Upper lobe of left lung (tissue), 6 donors: ENCODE data around the gene DIS3. TPM values are rescaled to one million over a fixed set of nuclear protein-coding genes. Genes with fewer than 3 reads are reported as not detected.
A peak's percentile ranks its signal among the peaks of the same experiment; 100 is the strongest.
"Not testable (repeated sequence)": the region's sequence is repeated elsewhere in the genome, so short reads cannot be mapped to it uniquely, and the experiment has no call there.

ENCODE experiments used
- ATAC-seq, 2 donors: fragments of 200-7000 bp; cut with Tn5 transposase; one replicate each; pipeline ENCODE4 v1.9.1; 2022; ENCODE audit warnings: mild to moderate bottlenecking in 2 of 2, moderate library complexity in 2 of 2; ENCODE audit not compliant: low FRiP score in 2 of 2
- DNase-seq, 2 donors: peaks; one replicate each; pipeline ENCODE4 v3.0.0-alpha.2; 2019 to 2020
- H3K27ac ChIP-seq, 4 donors: fragments of 200-600 bp; sonication (generic); one replicate each; pipeline ENCODE4 v1.5.1; 2016 to 2019
- H3K27me3 ChIP-seq, 4 donors: fragments of 200-600 bp; sonication (generic); one replicate each; pipeline ENCODE4 v1.5.1; 2017 to 2019
- H3K36me3 ChIP-seq, 4 donors: fragments of 200-600 bp; sonication (generic); one replicate each; pipeline ENCODE4 v1.5.1; 2016 to 2019
- H3K4me1 ChIP-seq, 4 donors: fragments of 200-600 bp; sonication (generic); one replicate each; pipeline ENCODE4 v1.5.1; 2018 to 2019
- H3K4me3 ChIP-seq, 4 donors: fragments of 200-600 bp; sonication (generic); one replicate each; pipeline ENCODE4 v1.5.1; 2017 to 2019; ENCODE audit warnings: mild to moderate bottlenecking in 2 of 4, moderate library complexity in 1 of 4
- H3K9me3 ChIP-seq, 4 donors: fragments of 200-600 bp; sonication (generic); one replicate each; pipeline ENCODE4 v1.5.1; 2018 to 2019
- EP300 ChIP-seq, 4 donors: sonication (generic); formaldehyde crosslinking; IDR thresholded peaks; one replicate each; pipeline ENCODE4 v1.5.1; 2017; ENCODE audit warnings: antibody characterized with exemption in 4 of 4, control low read depth in 2 of 4
- POLR2A ChIP-seq, 4 donors: fragments of 450-650 bp; IDR thresholded peaks; one replicate each; pipeline ENCODE4 v1.5.1; 2016 to 2017; ENCODE audit warnings: antibody characterized with exemption in 4 of 4, mild to moderate bottlenecking in 2 of 4
- POLR2AphosphoS5 ChIP-seq, 2 donors: sonication (generic); formaldehyde crosslinking; IDR thresholded peaks; one replicate each; pipeline ENCODE4 v1.5.1; 2017; ENCODE audit warnings: antibody characterized with exemption in 2 of 2
- WGBS, 2 donors: methylation state at CpG; one replicate each; pipeline ENCODE4 v1.1.5; 2017 to 2018; 5-methylcytosine and 5-hydroxymethylcytosine counted together
- total RNA-seq, 6 donors: library from RNA; depleted of rRNA in 4 of 6; stranded (reverse); fragments of >200 nt in 4 of 6; gene quantifications; one replicate each; pipeline versions ENCODE4 v1.1.0 to v1.2.1, GENCODE V29; 2016 to 2021
- TF ChIP-seq, protein P1 (sequence below), 6 experiments: fragments of 450-650 bp in 4 of 6; fragments of 200-600 bp in 2 of 6; sonication (generic) in 2 of 6; IDR thresholded peaks; one replicate each; pipeline ENCODE4 v1.5.1; 2016 to 2019; ENCODE audit warnings: antibody characterized with exemption in 6 of 6
- donor health status: DM: no; HTN: no; CAD: no; lungs with moderate emphysema.
- donor health status: DM: no; HTN: yes; CAD: no; lungs with severe emphysema.

DIS3 gene
- total RNA-seq, 6 donors from 2014 or later = 7.3 to 32.3 (median 26.8) TPM

DNA sequence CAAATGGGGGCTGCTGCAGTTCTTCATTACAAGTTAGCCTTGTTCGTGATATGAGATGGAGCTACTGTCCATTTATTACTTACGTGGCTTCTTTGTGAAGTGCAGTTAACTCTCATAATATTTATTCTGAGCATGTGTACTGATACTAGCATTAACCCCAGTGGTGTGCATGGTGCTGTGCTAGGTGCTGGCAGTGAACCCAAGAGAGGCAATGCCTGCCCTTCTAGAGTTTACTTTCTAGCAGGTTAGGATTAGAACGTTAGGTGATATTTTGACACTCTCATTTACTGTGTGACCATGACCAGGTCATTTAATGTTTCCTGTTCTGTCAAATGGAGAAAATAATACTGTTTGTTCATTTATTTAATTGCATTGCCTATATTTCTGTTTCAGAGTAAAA lies 17.1 kb upstream of the DIS3 start:
- Histone ChIP-seq H3K27ac (no peak overlapping the region), H3K4me3 (no peak overlapping the region), H3K27me3 (no peaks in the 10 kb centered on the region), H3K36me3 (peaks cover 2 to 72% (median 9%) of the 10 kb centered on the region in 4 donors), H3K9me3 (no peaks in the 10 kb centered on the region), H3K4me1 (no peaks in the 10 kb centered on the region)
- ATAC-seq = no peak
- TF ChIP-seq, protein P1, sequence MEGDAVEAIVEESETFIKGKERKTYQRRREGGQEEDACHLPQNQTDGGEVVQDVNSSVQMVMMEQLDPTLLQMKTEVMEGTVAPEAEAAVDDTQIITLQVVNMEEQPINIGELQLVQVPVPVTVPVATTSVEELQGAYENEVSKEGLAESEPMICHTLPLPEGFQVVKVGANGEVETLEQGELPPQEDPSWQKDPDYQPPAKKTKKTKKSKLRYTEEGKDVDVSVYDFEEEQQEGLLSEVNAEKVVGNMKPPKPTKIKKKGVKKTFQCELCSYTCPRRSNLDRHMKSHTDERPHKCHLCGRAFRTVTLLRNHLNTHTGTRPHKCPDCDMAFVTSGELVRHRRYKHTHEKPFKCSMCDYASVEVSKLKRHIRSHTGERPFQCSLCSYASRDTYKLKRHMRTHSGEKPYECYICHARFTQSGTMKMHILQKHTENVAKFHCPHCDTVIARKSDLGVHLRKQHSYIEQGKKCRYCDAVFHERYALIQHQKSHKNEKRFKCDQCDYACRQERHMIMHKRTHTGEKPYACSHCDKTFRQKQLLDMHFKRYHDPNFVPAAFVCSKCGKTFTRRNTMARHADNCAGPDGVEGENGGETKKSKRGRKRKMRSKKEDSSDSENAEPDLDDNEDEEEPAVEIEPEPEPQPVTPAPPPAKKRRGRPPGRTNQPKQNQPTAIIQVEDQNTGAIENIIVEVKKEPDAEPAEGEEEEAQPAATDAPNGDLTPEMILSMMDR (IDR thresholded peaks at IDR 0.05) = no peak
- TF ChIP-seq POLR2A (IDR thresholded peaks at IDR 0.05) (no peak), EP300 (IDR thresholded peaks at IDR 0.05) (no peak), POLR2AphosphoS5 (IDR thresholded peaks at IDR 0.05) (no peak)
- DNase-seq = no peak
- 65 to 75% methylated on average over 3 of the region's 3 CpGs for WGBS, 2 donors

DNA sequence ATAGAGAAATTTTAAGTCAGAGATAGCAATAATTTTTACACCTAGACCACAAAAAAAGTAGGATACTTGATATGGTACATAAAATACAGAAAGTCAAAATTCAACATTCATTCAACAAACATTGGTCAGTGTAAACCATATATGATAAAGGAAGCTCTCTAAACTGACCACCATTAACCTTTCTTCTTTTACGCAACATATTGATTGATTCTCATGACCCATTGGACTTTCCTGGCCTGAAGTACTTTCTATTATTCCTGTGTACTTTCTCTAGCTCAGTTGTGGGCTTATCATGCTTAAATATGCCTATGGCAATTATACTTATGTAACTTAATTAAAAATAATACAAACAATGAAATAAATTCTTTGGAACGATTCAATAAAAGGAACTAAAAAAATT lies 10.9 kb upstream of the DIS3 start:
- peaks cover 0 to 67% (median 12%) of the 10 kb centered on the region in 4 donors for H3K36me3 ChIP-seq
- no peak overlapping the region for H3K4me3 ChIP-seq
- TF ChIP-seq, protein P1 (IDR thresholded peaks at IDR 0.05) = no peak
- TF ChIP-seq POLR2A (IDR thresholded peaks at IDR 0.05) = no peak
- TF ChIP-seq EP300 (IDR thresholded peaks at IDR 0.05) = no peak
- TF ChIP-seq POLR2AphosphoS5 (IDR thresholded peaks at IDR 0.05) = no peak
- H3K4me1 ChIP-seq = peaks cover 0 to 18% (median 8%) of the 10 kb centered on the region in 4 donors
- no peak overlapping the region for H3K27ac ChIP-seq
- WGBS, 2 donors = 93 to 97% methylated on average over 2 of the region's 2 CpGs
- no peaks in the 10 kb centered on the region for H3K27me3 ChIP-seq
- no peaks in the 10 kb centered on the region for H3K9me3 ChIP-seq
- ATAC-seq (no peak), DNase-seq (no peak)

DNA sequence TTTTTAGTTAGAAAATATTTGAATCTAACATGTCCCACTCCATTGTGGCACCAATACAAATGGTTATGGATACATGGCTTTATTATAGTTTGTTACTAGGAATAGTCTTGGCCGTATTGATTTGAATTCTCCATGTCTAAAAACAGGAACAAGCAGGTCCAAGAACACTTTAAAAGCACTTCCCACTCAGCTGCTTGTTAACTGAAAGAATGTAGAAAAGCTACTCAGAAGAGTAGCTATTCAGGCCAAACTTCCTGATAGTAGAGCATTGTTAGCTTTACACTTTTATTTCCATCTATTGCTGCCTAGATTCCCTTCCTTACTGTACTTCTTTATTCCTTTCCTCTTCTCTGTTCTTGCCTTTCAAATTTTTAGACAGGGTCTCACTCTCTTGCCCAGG lies 7.1 kb upstream of the DIS3 start:
- DNase-seq = no peak
- H3K27ac ChIP-seq = peak overlapping the region in 3 of 4 donors; percentile 43 to 60 (median 46)

DNA sequence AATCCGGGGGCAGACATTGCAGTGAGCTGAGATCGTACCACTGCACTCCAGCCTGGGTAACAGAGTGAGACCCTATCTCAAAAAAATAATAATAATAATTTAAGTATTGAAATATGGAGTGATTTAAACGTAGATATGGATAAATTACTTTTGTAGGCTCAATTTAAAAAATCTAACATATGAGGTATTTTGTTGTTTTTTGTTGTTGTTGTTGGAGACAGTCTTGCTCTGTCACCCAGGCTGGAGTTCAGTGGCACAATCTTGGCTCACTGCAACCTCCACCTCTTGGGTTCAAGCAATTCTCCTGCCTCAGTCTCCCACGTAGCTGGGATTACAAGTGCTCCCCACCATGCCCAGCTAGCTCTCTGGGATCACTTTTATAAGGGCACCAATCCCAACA lies 3.0 kb upstream of the DIS3 start:
- H3K9me3 ChIP-seq, DNase-seq, H3K4me3 ChIP-seq, H3K27ac ChIP-seq, ATAC-seq, H3K27me3 ChIP-seq: not testable (repeated sequence)
- Histone ChIP-seq H3K4me1 (peaks cover 21 to 45% (median 29%) of the 10 kb centered on the region in 4 donors), H3K36me3 (peaks cover 0 to 13% (median 1%) of the 10 kb centered on the region in 4 donors)
- WGBS, 2 donors = 93 to 95% methylated on average over 4 of the region's 4 CpGs

More for the DNA sequence above, 7.1 kb upstream of the DIS3 start:
- peak in 1 of 2 donors; percentile 48 for ATAC-seq
- Histone ChIP-seq H3K36me3 (peaks cover 0 to 42% (median 4%) of the 10 kb centered on the region in 4 donors), H3K9me3 (no peaks in the 10 kb centered on the region), H3K4me3 (no peak overlapping the region), H3K4me1 (peaks cover 4 to 30% (median 11%) of the 10 kb centered on the region in 4 donors), H3K27me3 (no peaks in the 10 kb centered on the region)
- TF ChIP-seq EP300 (IDR thresholded peaks at IDR 0.05) = no peak
- TF ChIP-seq, protein P1 (IDR thresholded peaks at IDR 0.05) = no peak
- TF ChIP-seq POLR2A (IDR thresholded peaks at IDR 0.05) = no peak
- TF ChIP-seq POLR2AphosphoS5 (IDR thresholded peaks at IDR 0.05) = no peak
- WGBS, 2 donors = 41 to 47% methylated on average over 1 of the region's 1 CpG

DNA sequence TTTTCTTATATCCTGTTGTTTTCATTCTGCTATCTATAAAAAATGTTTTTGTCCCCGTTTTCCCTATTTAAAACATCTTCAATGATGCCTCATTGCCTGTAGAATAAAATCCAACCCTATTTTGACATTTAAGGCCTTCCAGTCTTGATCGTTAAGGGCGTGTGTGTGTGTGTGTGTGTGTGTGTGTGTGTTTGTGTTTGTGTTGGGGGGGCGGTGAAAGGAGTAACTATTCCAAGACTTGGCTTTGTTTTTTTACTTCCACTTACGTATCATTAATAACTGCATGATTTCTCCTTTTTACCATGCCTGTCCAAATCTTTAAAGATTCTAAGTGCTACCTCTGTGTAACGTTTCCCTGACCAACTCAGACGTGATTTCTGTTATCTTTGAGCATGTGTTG lies 1.0 kb upstream of the DIS3 start:
- WGBS, 2 donors = 6 to 10% methylated on average over 7 of the region's 7 CpGs
- Histone ChIP-seq H3K9me3 (no peaks in the 10 kb centered on the region), H3K27me3 (no peaks in the 10 kb centered on the region), H3K36me3 (peaks cover 0 to 21% (median 3%) of the 10 kb centered on the region in 4 donors), H3K4me3 (peak overlapping the region; percentile 64 to 99 (median 94)), H3K27ac (peak overlapping the region; percentile 66 to 93 (median 91)), H3K4me1 (peaks cover 27 to 52% (median 29%) of the 10 kb centered on the region in 4 donors)
- no peak for DNase-seq
- no peak for ATAC-seq
- TF ChIP-seq POLR2A (IDR thresholded peaks at IDR 0.05) (no peak), POLR2AphosphoS5 (IDR thresholded peaks at IDR 0.05) (no peak), EP300 (IDR thresholded peaks at IDR 0.05) (no peak)
- TF ChIP-seq, protein P1 (IDR thresholded peaks at IDR 0.05) = no peak
